Measurements from ENCODE around the gene BLMH. TPM values are rescaled to one million over a fixed set of nuclear protein-coding genes. Genes with fewer than 3 reads are reported as not detected.

Gene BLMH
- total and polyA plus RNA-seq, 2 donors (not counting 1 experiment from before 2014, with no cell fraction given): 5.9 to 25.9 TPM

DNA sequence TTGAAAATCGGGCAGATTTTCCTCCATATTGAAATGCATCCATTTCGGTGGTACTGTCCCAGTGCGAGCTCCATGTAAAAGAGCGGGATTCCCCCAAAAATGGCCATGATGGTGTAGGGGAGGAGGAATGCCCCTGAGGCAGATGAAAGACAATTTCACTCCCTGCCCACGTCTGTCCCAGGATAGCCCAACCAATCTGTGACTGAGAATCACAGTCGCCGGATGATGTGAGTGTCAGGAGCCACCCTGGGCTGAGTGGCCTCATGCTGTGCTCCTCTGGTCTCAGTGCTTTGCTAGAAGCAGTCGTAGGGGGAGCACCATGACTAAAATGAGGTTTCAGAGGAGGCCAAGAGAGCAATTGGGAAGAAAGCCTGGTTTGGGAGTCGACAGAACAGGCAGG is 72.9 kb downstream of the BLMH start:
- no peak overlapping the region for H3K27ac ChIP-seq (ENCODE audit: low read length in 2 of 2)
- POLR2A ChIA-PET: no interaction called here
- intact Hi-C loops (cut with micrococcal nuclease): no loop called here
- CTCF ChIA-PET: interaction anchor here (1.7 kb wide), 1 partner anchor 114 kb away, joined by 5 read pairs; no protein-coding TSS in a partner anchor
- no peaks in the 10 kb centered on the region for H3K27me3 Mint-ChIP-seq
- no peaks in the 10 kb centered on the region for H3K9me3 ChIP-seq (ENCODE audit: control extremely low read depth in 1 of 3, control insufficient read depth in 2 of 3, insufficient read depth in 1 of 3, low read length in 2 of 3)
- no peak overlapping the region for H3K4me3 Mint-ChIP-seq
- WGBS (ENCODE audit: insufficient coverage): 64% methylated on average over 6 of the region's 9 CpGs
- no peaks in the 10 kb centered on the region for H3K4me1 Mint-ChIP-seq
- H3K4me1 ChIP-seq (ENCODE audit: control insufficient read depth in 2 of 2, insufficient read depth in 2 of 2, low read length in 2 of 2): no peaks in the 10 kb centered on the region
- no peaks in the 10 kb centered on the region for H3K27me3 ChIP-seq (replicated peaks in 1 of 4; ENCODE audit: control extremely low read depth in 1 of 4, control insufficient read depth in 3 of 4, insufficient read depth in 4 of 4, low read length in 3 of 4)
- no peaks in the 10 kb centered on the region for H3K36me3 ChIP-seq (replicated peaks in 1 of 2; ENCODE audit: control extremely low read depth in 1 of 2, control insufficient read depth in 1 of 2, extremely low read depth in 1 of 2, insufficient read depth in 2 of 2, low read length in 1 of 2)
- H2AFZ ChIP-seq (ENCODE audit: insufficient read depth, low read depth, low read length, poor library complexity, severe bottlenecking): no peak overlapping the region
- H3K79me2 ChIP-seq (ENCODE audit: control insufficient read depth, insufficient read depth, low read length): no peaks in the 10 kb centered on the region
- no peak overlapping the region for H3K9ac ChIP-seq (ENCODE audit: low read length)
- H4K20me1 ChIP-seq (ENCODE audit: control insufficient read depth, insufficient read depth, low read length, poor library complexity, severe bottlenecking): no peaks in the 10 kb centered on the region
- H3K4me2 ChIP-seq (replicated peaks; ENCODE audit: low read depth, low read length, poor library complexity, severe bottlenecking): no peak overlapping the region
- no peak overlapping the region for H3K4me3 ChIP-seq (ENCODE audit: control extremely low read depth in 1 of 5, extremely low read depth in 1 of 5, insufficient read depth in 1 of 5, low read depth in 2 of 5, low read length in 4 of 5)
- no peak for DNase-seq
- ATAC-seq (ENCODE audit: low read depth): no peak
- H3K9me3 Mint-ChIP-seq (ENCODE audit: insufficient read depth): no peaks in the 10 kb centered on the region
- H3K27ac Mint-ChIP-seq: no peak overlapping the region
- TF ChIP-seq, protein P1, sequence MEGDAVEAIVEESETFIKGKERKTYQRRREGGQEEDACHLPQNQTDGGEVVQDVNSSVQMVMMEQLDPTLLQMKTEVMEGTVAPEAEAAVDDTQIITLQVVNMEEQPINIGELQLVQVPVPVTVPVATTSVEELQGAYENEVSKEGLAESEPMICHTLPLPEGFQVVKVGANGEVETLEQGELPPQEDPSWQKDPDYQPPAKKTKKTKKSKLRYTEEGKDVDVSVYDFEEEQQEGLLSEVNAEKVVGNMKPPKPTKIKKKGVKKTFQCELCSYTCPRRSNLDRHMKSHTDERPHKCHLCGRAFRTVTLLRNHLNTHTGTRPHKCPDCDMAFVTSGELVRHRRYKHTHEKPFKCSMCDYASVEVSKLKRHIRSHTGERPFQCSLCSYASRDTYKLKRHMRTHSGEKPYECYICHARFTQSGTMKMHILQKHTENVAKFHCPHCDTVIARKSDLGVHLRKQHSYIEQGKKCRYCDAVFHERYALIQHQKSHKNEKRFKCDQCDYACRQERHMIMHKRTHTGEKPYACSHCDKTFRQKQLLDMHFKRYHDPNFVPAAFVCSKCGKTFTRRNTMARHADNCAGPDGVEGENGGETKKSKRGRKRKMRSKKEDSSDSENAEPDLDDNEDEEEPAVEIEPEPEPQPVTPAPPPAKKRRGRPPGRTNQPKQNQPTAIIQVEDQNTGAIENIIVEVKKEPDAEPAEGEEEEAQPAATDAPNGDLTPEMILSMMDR (IDR thresholded peaks at IDR 0.05): no peak
- no peak for TF ChIP-seq EZH2 (IDR thresholded peaks at IDR 0.05; ENCODE audit: borderline replicate concordance, insufficient read depth, low read depth, low read length, poor library complexity, severe bottlenecking)

DNA sequence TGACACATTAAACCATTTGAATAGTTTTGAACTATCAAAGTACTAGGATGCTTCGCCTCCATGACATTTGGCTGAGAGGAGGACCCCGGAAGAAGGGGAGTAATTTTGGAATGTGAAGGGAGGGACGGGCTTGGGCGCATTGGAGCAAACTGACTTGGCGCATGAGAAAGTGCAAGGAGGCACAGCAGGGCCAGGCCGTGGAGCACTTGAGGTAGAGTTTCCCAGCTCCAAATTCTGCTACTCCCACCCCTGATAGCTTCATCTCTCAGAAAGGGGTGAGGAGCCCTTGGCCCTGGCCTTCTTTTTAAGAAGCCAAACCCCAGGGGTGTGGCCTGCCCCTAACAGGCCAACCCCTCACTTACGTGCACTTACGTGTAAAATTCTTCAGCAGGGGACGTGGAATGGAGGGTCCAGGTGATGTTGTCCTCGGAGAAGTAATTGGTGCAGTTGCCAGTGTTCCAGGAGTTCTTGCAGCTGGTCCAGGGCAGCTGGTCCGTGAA is 73.9 kb downstream of the BLMH start:
- DNase-seq (no peak), ATAC-seq (ENCODE audit: low read depth) (no peak)
- no peaks in the 10 kb centered on the region for H3K4me1 ChIP-seq (ENCODE audit: control insufficient read depth in 2 of 2, insufficient read depth in 2 of 2, low read length in 2 of 2)
- H3K27ac ChIP-seq (ENCODE audit: low read length in 2 of 2): no peak overlapping the region
- 95% methylated on average over 11 of the region's 11 CpGs for WGBS (ENCODE audit: insufficient coverage)
- H4K20me1 ChIP-seq (ENCODE audit: control insufficient read depth, insufficient read depth, low read length, poor library complexity, severe bottlenecking): no peaks in the 10 kb centered on the region
- H3K9me3 Mint-ChIP-seq (ENCODE audit: insufficient read depth): no peaks in the 10 kb centered on the region
- no peak overlapping the region for H3K4me3 Mint-ChIP-seq
- intact Hi-C loops (cut with micrococcal nuclease): no loop called here
- no peak overlapping the region for H3K9ac ChIP-seq (ENCODE audit: low read length)
- H3K36me3 ChIP-seq (replicated peaks in 1 of 2; ENCODE audit: control extremely low read depth in 1 of 2, control insufficient read depth in 1 of 2, extremely low read depth in 1 of 2, insufficient read depth in 2 of 2, low read length in 1 of 2): no peaks in the 10 kb centered on the region
- H2AFZ ChIP-seq (ENCODE audit: insufficient read depth, low read depth, low read length, poor library complexity, severe bottlenecking): no peak overlapping the region
- H3K4me3 ChIP-seq (ENCODE audit: control extremely low read depth in 1 of 5, extremely low read depth in 1 of 5, insufficient read depth in 1 of 5, low read depth in 2 of 5, low read length in 4 of 5): no peak overlapping the region
- TF ChIP-seq, protein P1 (IDR thresholded peaks at IDR 0.05): no peak
- no peak for TF ChIP-seq EZH2 (IDR thresholded peaks at IDR 0.05; ENCODE audit: borderline replicate concordance, insufficient read depth, low read depth, low read length, poor library complexity, severe bottlenecking)
- no peaks in the 10 kb centered on the region for H3K4me1 Mint-ChIP-seq
- ChIA-PET CTCF (no interaction called here), POLR2A (interaction anchor here (0.5 kb wide), 1 partner anchor 821 kb away, joined by 4 read pairs; no protein-coding TSS in a partner anchor)
- H3K79me2 ChIP-seq (ENCODE audit: control insufficient read depth, insufficient read depth, low read length): no peaks in the 10 kb centered on the region
- H3K4me2 ChIP-seq (replicated peaks; ENCODE audit: low read depth, low read length, poor library complexity, severe bottlenecking): no peak overlapping the region
- no peaks in the 10 kb centered on the region for H3K27me3 ChIP-seq (replicated peaks in 1 of 4; ENCODE audit: control extremely low read depth in 1 of 4, control insufficient read depth in 3 of 4, insufficient read depth in 4 of 4, low read length in 3 of 4)
- H3K27me3 Mint-ChIP-seq: no peaks in the 10 kb centered on the region
- no peaks in the 10 kb centered on the region for H3K9me3 ChIP-seq (ENCODE audit: control extremely low read depth in 1 of 3, control insufficient read depth in 2 of 3, insufficient read depth in 1 of 3, low read length in 2 of 3)
- no peak overlapping the region for H3K27ac Mint-ChIP-seq

Data from B cell (primary cell).